Cardiac muscle cell (in vitro differentiated cells and primary cell): Measurements from ENCODE around the gene EPB41L4B. TPM values are rescaled to one million over a fixed set of nuclear protein-coding genes. Genes with fewer than 3 reads are reported as not detected.

Experiments
- DNase-seq, 2 donors: peaks; one replicate each; pipeline versions ENCODE4 v3.0.0 to v3.0.0-alpha.2; 2010 to 2017; ENCODE audit warnings: low read depth in 1 of 2, low spot score in 1 of 2
- H3K27ac ChIP-seq: fragments of 200-600 bp; sonication (generic); 2 replicates; pipeline ENCODE4 v1.5.1; 2016
- H3K27me3 ChIP-seq: fragments of 200-600 bp; sonication (generic); 2 replicates; pipeline ENCODE4 v1.6.0; 2016; ENCODE audit warnings: control low read depth
- H3K36me3 ChIP-seq: fragments of 200-600 bp; sonication (generic); 2 replicates; pipeline ENCODE4 v1.5.1; 2016; ENCODE audit warnings: control low read depth
- H3K4me1 ChIP-seq: fragments of 200-600 bp; sonication (generic); 2 replicates; pipeline ENCODE4 v1.8.1; 2017; ENCODE audit warnings: low read depth, mild to moderate bottlenecking, mixed run types
- H3K4me3 ChIP-seq: fragments of 200-600 bp; sonication (generic); 2 replicates; pipeline ENCODE4 v1.5.1; 2016; ENCODE audit warnings: mild to moderate bottlenecking
- H3K9me3 ChIP-seq: fragments of 200-600 bp; sonication (generic); 2 replicates; pipeline ENCODE4 v1.5.1; 2017; ENCODE audit warnings: low read depth, mild to moderate bottlenecking, control low read depth
- CTCF ChIP-seq: IDR thresholded peaks from 2 replicates; pipeline ENCODE4 v1.5.1; 2012; ENCODE audit warnings: low read depth, mild to moderate bottlenecking, low read length
- polyA plus RNA-seq: library from polyadenylated mRNA; unstranded; fragments of >200 nt; fragmentation: Nextera tagmentation; extraction: Ambion mirVana; gene quantifications from 2 replicates; pipeline ENCODE4 v1.2.1, GENCODE V29; 2016
- total RNA-seq: library from RNA; depleted of rRNA; stranded (reverse); fragments of >200 nt; gene quantifications from 2 replicates; pipeline ENCODE4 v1.2.3, GENCODE V29; 2016

The EPB41L4B gene
- total and polyA plus RNA-seq, 2 experiments from 2014 or later, result 2.0 to 2.1 TPM

GRCh38 chr9:109269839-109270238, 51.0 kb downstream of the EPB41L4B start:
- Histone ChIP-seq H3K4me1 (peaks cover 10% of the 10 kb centered on the region), H3K27ac (no peak overlapping the region), H3K9me3 (no peaks in the 10 kb centered on the region), H3K36me3 (no peaks in the 10 kb centered on the region), H3K27me3 (no peaks in the 10 kb centered on the region), H3K4me3 (no peak overlapping the region)
- no peak for DNase-seq
- TF ChIP-seq CTCF, result no peak

- Histone ChIP-seq H3K4me1 (peaks cover 2% of the 10 kb centered on the region), H3K27me3 (no peaks in the 10 kb centered on the region), H3K4me3 (no peak overlapping the region), H3K9me3 (no peaks in the 10 kb centered on the region), H3K36me3 (no peaks in the 10 kb centered on the region), H3K27ac (no peak overlapping the region)
- no peak for TF ChIP-seq CTCF
- peak in 1 of 2 donors; percentile 11 for DNase-seq
These were observed 51.8 kb downstream of the EPB41L4B start for GRCh38 chr9:109269081-109269480.

GRCh38 chr9:109267555-109267954, 53.3 kb downstream of the EPB41L4B start:
- no peak for DNase-seq
- no peak overlapping the region for H3K27ac ChIP-seq
- no peaks in the 10 kb centered on the region for H3K9me3 ChIP-seq
- TF ChIP-seq CTCF, result no peak
- H3K4me3 ChIP-seq, result no peak overlapping the region
- no peaks in the 10 kb centered on the region for H3K4me1 ChIP-seq
- H3K27me3 ChIP-seq, result no peaks in the 10 kb centered on the region
- H3K36me3 ChIP-seq, result no peaks in the 10 kb centered on the region

- no peak overlapping the region for H3K4me3 ChIP-seq
- no peak overlapping the region for H3K27ac ChIP-seq
- H3K9me3 ChIP-seq, result no peaks in the 10 kb centered on the region
- no peaks in the 10 kb centered on the region for H3K27me3 ChIP-seq
- no peaks in the 10 kb centered on the region for H3K4me1 ChIP-seq
- DNase-seq, result no peak
- TF ChIP-seq CTCF, result no peak
- no peaks in the 10 kb centered on the region for H3K36me3 ChIP-seq
These were observed 55.8 kb downstream of the EPB41L4B start for GRCh38 chr9:109264877-109265587.

GRCh38 chr9:109263358-109263757, 57.5 kb downstream of the EPB41L4B start:
- no peak for DNase-seq
- Histone ChIP-seq H3K4me1 (no peaks in the 10 kb centered on the region), H3K9me3 (no peaks in the 10 kb centered on the region), H3K27ac (no peak overlapping the region), H3K27me3 (no peaks in the 10 kb centered on the region), H3K4me3 (no peak overlapping the region), H3K36me3 (no peaks in the 10 kb centered on the region)
- no peak for TF ChIP-seq CTCF
